DND-41 (cell line): ENCODE measurements around the gene CARMIL1.

Source experiments
- EZH2 ChIP-seq: IDR thresholded peaks from 3 replicates; pipeline ENCODE4 v1.6.1; 2012; ENCODE audit warnings: borderline replicate concordance, low read depth, mild to moderate bottlenecking, moderate library complexity, low read length, inconsistent platforms; ENCODE audit not compliant: severe bottlenecking
- TF ChIP-seq, protein P1 (sequence below): IDR thresholded peaks from 2 replicates; pipeline ENCODE4 v1.5.1; 2012; ENCODE audit warnings: borderline replicate concordance, low read length, moderate library complexity, mild to moderate bottlenecking; ENCODE audit not compliant: poor library complexity, severe bottlenecking; ENCODE audit errors: extremely low read depth

DNA sequence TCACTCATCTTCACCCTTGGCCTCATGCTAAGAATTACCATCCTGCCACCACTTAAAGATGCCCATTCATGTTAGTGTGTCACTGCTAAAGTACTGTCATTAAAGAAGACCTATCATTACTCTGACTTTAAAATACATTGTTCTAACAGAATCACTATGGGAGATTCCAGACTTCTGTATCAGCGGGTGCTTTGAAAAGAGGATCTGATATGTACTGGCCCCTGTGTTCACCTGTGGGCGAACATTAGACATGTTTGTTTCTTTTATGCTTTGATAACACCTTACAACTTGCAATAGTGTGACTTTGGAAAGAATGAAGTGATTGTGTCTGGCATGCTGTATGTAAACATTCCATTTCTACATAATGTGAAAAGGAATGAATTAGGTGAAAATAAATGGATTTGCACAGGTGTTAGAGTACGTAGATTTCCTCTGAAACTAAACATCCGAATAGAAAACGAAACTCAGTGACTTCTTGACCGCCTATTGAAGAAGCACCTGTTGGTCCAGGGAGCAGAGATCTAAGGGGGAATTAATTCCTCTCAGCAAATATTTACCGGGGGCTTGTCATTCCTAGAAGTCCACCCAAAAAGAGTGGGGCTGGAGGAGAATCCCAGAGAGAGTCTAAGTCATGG is 132.3 kb downstream of the CARMIL1 start:
- TF ChIP-seq, protein P1, sequence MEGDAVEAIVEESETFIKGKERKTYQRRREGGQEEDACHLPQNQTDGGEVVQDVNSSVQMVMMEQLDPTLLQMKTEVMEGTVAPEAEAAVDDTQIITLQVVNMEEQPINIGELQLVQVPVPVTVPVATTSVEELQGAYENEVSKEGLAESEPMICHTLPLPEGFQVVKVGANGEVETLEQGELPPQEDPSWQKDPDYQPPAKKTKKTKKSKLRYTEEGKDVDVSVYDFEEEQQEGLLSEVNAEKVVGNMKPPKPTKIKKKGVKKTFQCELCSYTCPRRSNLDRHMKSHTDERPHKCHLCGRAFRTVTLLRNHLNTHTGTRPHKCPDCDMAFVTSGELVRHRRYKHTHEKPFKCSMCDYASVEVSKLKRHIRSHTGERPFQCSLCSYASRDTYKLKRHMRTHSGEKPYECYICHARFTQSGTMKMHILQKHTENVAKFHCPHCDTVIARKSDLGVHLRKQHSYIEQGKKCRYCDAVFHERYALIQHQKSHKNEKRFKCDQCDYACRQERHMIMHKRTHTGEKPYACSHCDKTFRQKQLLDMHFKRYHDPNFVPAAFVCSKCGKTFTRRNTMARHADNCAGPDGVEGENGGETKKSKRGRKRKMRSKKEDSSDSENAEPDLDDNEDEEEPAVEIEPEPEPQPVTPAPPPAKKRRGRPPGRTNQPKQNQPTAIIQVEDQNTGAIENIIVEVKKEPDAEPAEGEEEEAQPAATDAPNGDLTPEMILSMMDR = no peak
- no peak for TF ChIP-seq EZH2
